Heart left ventricle (tissue), 16 donors: ENCODE data around the gene FAM76A. TPM values are rescaled to one million over a fixed set of nuclear protein-coding genes. Genes with fewer than 3 reads are reported as not detected.

Experiments used
- ATAC-seq, 4 donors: fragments of 200-7000 bp; cut with Tn5 transposase; one replicate each; pipeline ENCODE4 v1.9.1; 2020 to 2022; ENCODE audit warnings: moderate library complexity in 4 of 4, mild to moderate bottlenecking in 3 of 4, moderate number of reproducible peaks in 1 of 4
- DNase-seq, 5 donors: peaks; one replicate each; pipeline ENCODE4 v3.0.0-alpha.2; 2020
- H3K27ac ChIP-seq, 12 donors: fragments of 200-600 bp; sonication (generic) in 4 of 12; one replicate each; pipeline versions ENCODE4 v1.5.0 to v1.8.0; 2016 to 2022; ENCODE audit warnings: mild to moderate bottlenecking in 2 of 12
- H3K27me3 ChIP-seq, 9 donors: fragments of 200-600 bp; sonication (generic) in 2 of 9; one replicate each; pipeline versions ENCODE4 v1.5.1 to v1.8.0; 2016 to 2022; ENCODE audit warnings: mild to moderate bottlenecking in 3 of 9
- H3K36me3 ChIP-seq, 9 donors: fragments of 200-600 bp; sonication (generic) in 2 of 9; one replicate each; pipeline versions ENCODE4 v1.5.0 to v1.8.0; 2018 to 2022; ENCODE audit warnings: mild to moderate bottlenecking in 2 of 9
- H3K4me1 ChIP-seq, 12 donors: fragments of 200-600 bp; sonication (generic) in 4 of 12; one replicate each; pipeline versions ENCODE4 v1.5.0 to v1.8.0; 2016 to 2022; ENCODE audit warnings: mild to moderate bottlenecking in 3 of 12
- H3K4me3 ChIP-seq, 12 donors: fragments of 200-600 bp; sonication (generic) in 4 of 12; one replicate each; pipeline versions ENCODE4 v1.5.0 to v1.8.0; 2017 to 2022; ENCODE audit warnings: mild to moderate bottlenecking in 9 of 12, moderate library complexity in 4 of 12
- H3K9me3 ChIP-seq, 12 donors: fragments of 200-600 bp; sonication (generic) in 4 of 12; one replicate each; pipeline versions ENCODE4 v1.5.0 to v1.8.0; 2016 to 2022; ENCODE audit warnings: mild to moderate bottlenecking in 1 of 12
- POLR2A ChIP-seq, 2 donors: fragments of 450-650 bp; IDR thresholded peaks; one replicate each; pipeline ENCODE4 v1.6.1; 2017; ENCODE audit warnings: antibody characterized with exemption in 2 of 2, mild to moderate bottlenecking in 2 of 2, moderate library complexity in 2 of 2
- WGBS, 4 donors: extraction: QIAGEN DNeasy Blood & Tissue Kit in 2 of 4; methylation state at CpG; one replicate each; pipeline versions ENCODE4 v1.1.5 to v1.1.7; 2013 to 2018; 5-methylcytosine and 5-hydroxymethylcytosine counted together
- intact Hi-C, 10 donors: fragments of 100-400 bp; cut with DNase I; formaldehyde crosslinking; loops; one replicate each; pipeline versions ENCODE4 v1.11.1 to v1.14.2; 2022
- polyA plus RNA-seq, 2 donors: library from polyadenylated mRNA; stranded (reverse); fragments of 200-250 nt; gene quantifications; one replicate each; pipeline ENCODE4 v1.2.3, GENCODE V29; 2013
- total RNA-seq, 9 donors: library from RNA; depleted of rRNA in 2 of 9; stranded (reverse); fragments of >200 nt in 2 of 9; fragmentation: NEBNext Ultra II Directional in 3 of 9; extraction: Animal tissue kit (Norgen Biotek cat#: 25700) in 3 of 9; gene quantifications; one replicate each; pipeline versions ENCODE4 v1.1.0 to v1.2.4, GENCODE V29; 2016 to 2023
- TF ChIP-seq, protein P1 (sequence below), 12 donors: fragments of 200-600 bp; sonication (generic) in 4 of 12; IDR thresholded peaks; one replicate each; pipeline versions ENCODE4 v1.5.0 to v1.8.0; 2018 to 2022; ENCODE audit warnings: antibody characterized with exemption in 12 of 12, mild to moderate bottlenecking in 5 of 12
- donor health status: ischemic (EF 13 %, LVEDD 7.1; RV severe dilation, severe dysfunction).
- donor health status: healthy with polysubstance abuse.
- donor health status: DM: no; HTN: yes; CAD: no.
- donor health status: DM: no; HTN: no; CAD: no.
- donor health status: ischemic (EF 25% LVEDD 6.9; RV normal size, moderate dysfunction).
- donor health status: ischemic (EF 25% LVEDD 5.7; RV mildly dilated, moderate dysfunction).
- donor health status: healthy.
- donor health status: DM: yes; HTN: yes; CAD: no.
- donor health status: ischemic (EF 35%, LVEDD 5.7; RV mildly dilated, moderate dysfunction).
- donor health status: nonischemic (EF 11% LVEDD 7.7; RV severe dilation, severe dysfunction).
- donor health status: DM: yes; HTN: yes; CAD: no.
- donor health status: PGD.
- donor health status: ischemic (EF 29% LVEDD 5.4; RV normal size, mild dysfunction).
- donor health status: nonischemic (EF 23%, LVEDD 6.1; RV moderate dilation, normal function).

Gene FAM76A
- total and polyA plus RNA-seq, 11 donors = 3.7 to 24.0 (median 13.1) TPM

DNA sequence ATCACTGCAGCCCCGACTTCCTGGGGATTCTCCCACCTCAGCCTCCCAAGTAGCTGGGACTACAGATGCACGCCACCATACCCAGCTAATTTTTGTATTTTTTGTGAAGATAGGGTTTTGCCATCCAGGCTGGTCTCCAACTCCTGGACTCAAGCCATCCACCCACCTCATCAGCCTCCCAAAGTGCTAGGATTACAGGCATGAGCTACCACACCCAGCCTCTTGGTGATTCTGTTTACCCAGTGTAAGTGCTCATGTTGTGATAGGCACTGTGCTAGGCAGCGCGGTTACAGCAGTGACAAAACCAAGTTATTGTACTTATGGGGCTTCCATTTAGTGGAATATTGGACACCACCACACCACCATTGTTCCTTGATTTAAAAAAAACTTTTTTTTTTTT lies 37.6 kb downstream of the FAM76A start:
- H3K36me3 ChIP-seq = peaks cover 0 to 47% (median 30%) of the 10 kb centered on the region in 9 donors
- DNase-seq = no peak
- no peak for ATAC-seq
- H3K27ac ChIP-seq = no peak overlapping the region
- intact Hi-C loops = no loop called here
- H3K4me3 ChIP-seq = no peak overlapping the region
- H3K9me3 ChIP-seq = no peaks in the 10 kb centered on the region
- no peaks in the 10 kb centered on the region for H3K27me3 ChIP-seq
- no peaks in the 10 kb centered on the region for H3K4me1 ChIP-seq
- TF ChIP-seq POLR2A (IDR thresholded peaks at IDR 0.05) = no peak
- TF ChIP-seq, protein P1, sequence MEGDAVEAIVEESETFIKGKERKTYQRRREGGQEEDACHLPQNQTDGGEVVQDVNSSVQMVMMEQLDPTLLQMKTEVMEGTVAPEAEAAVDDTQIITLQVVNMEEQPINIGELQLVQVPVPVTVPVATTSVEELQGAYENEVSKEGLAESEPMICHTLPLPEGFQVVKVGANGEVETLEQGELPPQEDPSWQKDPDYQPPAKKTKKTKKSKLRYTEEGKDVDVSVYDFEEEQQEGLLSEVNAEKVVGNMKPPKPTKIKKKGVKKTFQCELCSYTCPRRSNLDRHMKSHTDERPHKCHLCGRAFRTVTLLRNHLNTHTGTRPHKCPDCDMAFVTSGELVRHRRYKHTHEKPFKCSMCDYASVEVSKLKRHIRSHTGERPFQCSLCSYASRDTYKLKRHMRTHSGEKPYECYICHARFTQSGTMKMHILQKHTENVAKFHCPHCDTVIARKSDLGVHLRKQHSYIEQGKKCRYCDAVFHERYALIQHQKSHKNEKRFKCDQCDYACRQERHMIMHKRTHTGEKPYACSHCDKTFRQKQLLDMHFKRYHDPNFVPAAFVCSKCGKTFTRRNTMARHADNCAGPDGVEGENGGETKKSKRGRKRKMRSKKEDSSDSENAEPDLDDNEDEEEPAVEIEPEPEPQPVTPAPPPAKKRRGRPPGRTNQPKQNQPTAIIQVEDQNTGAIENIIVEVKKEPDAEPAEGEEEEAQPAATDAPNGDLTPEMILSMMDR (IDR thresholded peaks at IDR 0.05) = no peak
- 89 to 97% (median 93%) methylated on average over 4 of the region's 4 CpGs for WGBS, 4 donors

DNA sequence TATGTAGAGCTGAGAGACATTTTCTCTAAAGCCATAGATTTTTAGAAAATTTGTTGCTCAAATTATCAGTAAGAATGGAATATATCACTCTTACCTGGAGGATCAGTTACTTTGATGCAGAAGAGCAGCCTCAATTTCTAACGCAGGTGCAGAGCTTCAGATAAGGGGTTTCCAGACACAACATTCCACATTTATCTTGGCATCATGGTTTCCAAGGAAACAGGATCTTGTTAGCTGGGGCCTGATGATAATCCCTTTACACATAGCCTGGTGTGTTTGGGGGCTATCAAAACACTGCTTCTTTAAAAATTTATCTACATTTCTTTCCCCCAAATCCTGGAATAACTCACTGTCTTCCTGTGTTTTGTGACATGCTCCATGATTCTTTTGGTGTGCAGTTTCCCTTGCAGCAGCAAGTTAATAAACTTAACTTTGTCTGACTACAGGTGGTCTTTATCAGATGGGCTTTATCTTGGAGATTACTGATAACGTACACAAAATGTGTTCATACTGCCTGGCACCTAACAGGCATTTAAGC lies 44.6 kb downstream of the FAM76A start:
- no peak for TF ChIP-seq POLR2A (IDR thresholded peaks at IDR 0.05)
- TF ChIP-seq, protein P1 (IDR thresholded peaks at IDR 0.05) = no peak
- H3K9me3 ChIP-seq = no peaks in the 10 kb centered on the region
- no peak overlapping the region for H3K4me3 ChIP-seq
- no peak for ATAC-seq
- 41 to 64% (median 44%) methylated on average over 2 of the region's 2 CpGs for WGBS, 4 donors
- H3K27ac ChIP-seq = no peak overlapping the region
- no peak for DNase-seq
- peaks cover 5 to 28% (median 15%) of the 10 kb centered on the region in 12 donors for H3K4me1 ChIP-seq
- no peaks in the 10 kb centered on the region for H3K27me3 ChIP-seq
- peaks cover 0 to 3% (median 0%) of the 10 kb centered on the region in 9 donors for H3K36me3 ChIP-seq
- intact Hi-C loops = loop anchor here in 3 of 10 donors (5.0 kb wide), 2 partner anchors 43 to 62 kb away; partner anchors contain the start of genes FAM76A (in 2 of the 3) and PPP1R8 (in 1 of the 3)

DNA sequence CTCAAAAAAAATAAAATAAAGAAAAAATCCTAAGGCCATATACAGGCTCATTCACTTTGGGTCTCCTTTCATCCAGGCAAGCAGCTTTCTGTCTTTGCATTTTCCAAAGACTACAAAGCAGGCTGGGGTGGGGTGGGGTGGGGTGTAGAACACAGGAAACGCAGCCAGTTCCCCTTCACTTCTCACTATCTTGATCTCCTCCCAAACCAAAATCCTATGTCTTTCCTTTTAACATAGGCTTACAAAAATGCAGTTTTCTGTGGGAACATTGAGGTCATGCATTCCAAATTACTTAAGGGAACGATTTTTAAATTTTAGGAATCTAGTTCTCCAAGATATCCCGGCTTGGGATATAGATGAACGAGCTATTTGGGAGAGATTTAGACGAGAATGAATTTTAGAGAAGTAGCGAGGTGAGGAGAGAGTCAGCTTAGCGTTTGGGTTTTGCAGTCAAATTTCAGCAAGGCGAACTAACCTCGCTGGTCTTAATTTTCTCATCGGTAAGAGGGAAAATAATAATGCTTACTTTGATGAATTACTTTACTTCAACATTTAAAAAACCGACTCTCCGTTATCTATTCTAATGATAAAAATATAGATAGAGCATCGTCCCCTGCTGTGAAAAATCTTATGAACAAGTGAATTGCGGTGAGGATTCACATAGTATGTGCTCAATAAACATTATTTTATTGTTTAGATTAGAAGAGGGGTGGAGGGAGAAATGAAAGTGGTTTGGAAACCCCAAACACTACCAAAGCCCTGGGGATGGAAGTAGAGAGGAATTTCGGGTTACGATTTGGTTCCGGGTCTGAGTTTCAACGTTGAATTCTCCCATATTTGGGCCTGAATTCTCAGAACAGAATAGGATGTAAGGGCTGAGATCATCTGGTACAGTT lies 46.5 kb downstream of the FAM76A start:
- Histone ChIP-seq H3K9me3 (no peaks in the 10 kb centered on the region), H3K4me1 (peaks cover 5 to 45% (median 19%) of the 10 kb centered on the region in 12 donors), H3K36me3 (peaks cover 0 to 20% (median 7%) of the 10 kb centered on the region in 9 donors), H3K4me3 (peak overlapping the region; percentile 8 to 100 (median 96)), H3K27me3 (no peaks in the 10 kb centered on the region), H3K27ac (peak overlapping the region; percentile 33 to 98 (median 96))
- WGBS, 4 donors = 21 to 26% (median 22%) methylated on average over 18 of the region's 18 CpGs
- ATAC-seq (no peak), DNase-seq (no peak)
- TF ChIP-seq POLR2A (IDR thresholded peaks at IDR 0.05) = no peak
- TF ChIP-seq, protein P1 (IDR thresholded peaks at IDR 0.05) = no peak
- intact Hi-C loops = loop anchor here in 4 of 10 donors (2.0 to 5.0 kb wide), 4 partner anchors 45 to 99 kb away; partner anchors contain the start of genes FAM76A (in 2 of the 4), IFI6 (in 1 of the 4) and PPP1R8 (in 1 of the 4)
